NCI-H748 (cell line): ENCODE data around the gene SELPLG.
"Not testable (repeated sequence)": the region's sequence is repeated elsewhere in the genome, so short reads cannot be mapped to it uniquely, and the experiment has no call there.

Experiments used
- DNase-seq: peaks from one replicate; lab custom pipeline; 2025; ENCODE audit not compliant: unreplicated experiment; lab: John Stamatoyannopoulos, UW

Gene SELPLG

GRCh38 chr12:108575199-108575912, 58.3 kb downstream of the SELPLG start:
- no peak for DNase-seq

GRCh38 chr12:108574276-108574675, 59.4 kb downstream of the SELPLG start:
- DNase-seq: not testable (repeated sequence)

- no peak for DNase-seq
These were observed 60.4 kb downstream of the SELPLG start for GRCh38 chr12:108573317-108573716.

DNA sequence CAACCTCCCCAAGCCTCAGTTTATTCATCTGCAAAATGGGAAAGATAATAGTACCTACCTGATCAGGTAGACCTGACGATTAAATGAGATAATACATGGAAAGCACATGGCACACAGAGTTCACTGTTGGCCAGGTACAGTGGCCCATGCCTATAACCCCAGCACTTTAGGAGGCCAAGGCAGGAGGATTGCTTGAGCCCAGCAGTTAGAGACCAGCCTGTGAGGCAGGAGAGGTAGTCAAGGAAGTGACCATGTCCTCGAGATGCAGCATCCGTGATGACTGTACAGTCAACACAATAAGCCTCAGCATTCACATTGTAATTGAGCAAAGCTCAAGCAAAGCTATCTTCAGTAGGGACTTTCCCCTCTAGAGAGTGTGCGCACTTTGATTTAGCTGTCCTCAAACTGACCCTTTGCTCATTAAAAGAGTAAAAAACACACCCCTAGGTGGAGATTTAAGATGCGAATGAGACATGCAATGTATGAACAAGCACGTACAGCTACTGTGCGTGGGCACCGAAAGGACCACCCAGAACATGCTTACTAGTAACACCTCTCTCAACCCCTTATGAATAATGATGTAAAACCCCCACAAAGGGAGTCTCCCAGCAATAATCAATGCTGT, 61.4 kb downstream of the SELPLG start:
- no peak for DNase-seq
